Measurements from ENCODE around the gene MICA.

DNA sequence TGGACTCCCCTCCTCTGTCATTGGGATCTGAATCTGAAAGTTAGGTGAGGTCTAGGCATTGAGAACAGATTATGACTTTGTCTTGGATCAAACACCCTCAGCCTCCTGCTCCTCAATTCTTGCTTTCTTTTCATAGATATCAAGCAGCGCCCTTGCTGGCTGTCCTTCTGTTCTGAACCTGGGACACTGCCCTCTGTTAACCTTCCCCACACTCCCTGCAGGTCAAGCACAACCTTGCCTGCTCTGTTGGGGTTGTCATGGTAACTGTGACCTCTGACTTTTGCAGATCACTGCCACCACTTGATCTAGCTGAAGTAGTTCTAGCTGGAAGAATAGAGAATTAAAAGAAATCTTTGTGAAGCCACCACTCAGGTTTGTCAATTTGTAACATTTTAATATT lies 16.4 kb upstream of the MICA start:
- no peak for TF ChIP-seq POLR2A (IDR thresholded peaks at IDR 0.05; ENCODE audit: low read depth, low read length)
- TF ChIP-seq POLR2AphosphoS5 (IDR thresholded peaks at IDR 0.05; ENCODE audit: low read depth, low read length): no peak
